GM19467 (cell line): Measurements from ENCODE around the gene CCR9.

ENCODE experiments used
- ATAC-seq: cut with Tn5 transposase; IDR thresholded peaks from one replicate; pipeline ENCODE4 v1.9.1; 2021; ENCODE audit warnings: mild to moderate bottlenecking, moderate library complexity; ENCODE audit not compliant: unreplicated experiment

The CCR9 gene

DNA sequence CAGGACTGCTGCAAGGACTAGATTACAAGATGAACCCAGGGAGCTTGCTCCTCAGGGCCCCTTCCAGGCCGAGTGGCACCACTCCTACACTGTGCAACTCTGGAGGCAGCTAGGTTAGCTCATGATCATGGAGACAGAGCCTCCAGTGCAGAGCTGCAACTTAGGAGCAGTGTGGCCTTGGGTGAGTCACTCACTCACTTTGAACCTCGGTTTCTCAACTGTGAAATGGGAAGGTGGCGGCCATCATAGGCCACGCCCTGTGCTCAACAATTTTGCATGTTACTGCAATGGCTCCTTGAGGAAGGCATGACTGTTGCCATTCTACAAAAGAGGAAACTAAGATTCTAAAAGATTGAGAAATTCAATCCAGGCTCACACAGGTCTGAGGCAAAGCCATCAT, 45.8 kb downstream of the CCR9 start:
- ATAC-seq: no peak

DNA sequence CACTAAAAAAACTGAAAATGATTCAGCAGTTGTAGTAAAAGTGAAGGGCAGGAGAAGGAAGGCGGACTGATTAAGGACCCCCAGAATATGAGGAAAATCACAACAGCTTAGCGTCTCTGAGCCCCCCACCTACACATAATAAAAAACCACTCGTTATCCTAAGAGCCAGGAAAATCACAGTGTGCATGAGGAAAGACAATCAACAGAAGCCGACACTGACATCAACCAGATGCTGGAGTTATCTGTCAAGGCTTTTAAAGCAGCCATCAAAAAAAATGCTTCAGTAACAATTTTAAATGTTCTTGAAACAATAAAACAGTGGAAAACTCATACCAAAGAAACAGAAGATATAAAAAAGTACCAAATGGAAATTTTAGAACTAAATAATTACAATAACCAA, 47.2 kb downstream of the CCR9 start:
- no peak for ATAC-seq

DNA sequence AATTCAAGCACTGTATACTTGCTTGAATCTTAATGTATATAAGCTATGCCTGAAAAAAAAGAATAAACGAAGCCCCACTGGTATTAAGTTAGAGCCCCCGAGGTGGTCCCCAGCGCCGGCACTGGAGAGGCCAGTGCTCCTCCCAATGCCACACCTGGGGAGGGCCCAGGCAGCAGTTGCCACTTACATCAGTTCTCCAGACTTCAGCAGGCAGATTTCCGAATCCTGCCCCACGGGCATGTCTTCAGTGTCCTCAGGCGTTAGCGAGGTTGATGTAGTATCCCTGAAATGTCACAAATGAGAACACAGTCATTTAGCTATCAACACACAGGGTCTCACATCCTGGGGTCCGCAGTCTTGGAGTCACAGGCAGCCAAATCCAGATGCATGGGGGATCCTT, 49.9 kb downstream of the CCR9 start:
- ATAC-seq: no peak

DNA sequence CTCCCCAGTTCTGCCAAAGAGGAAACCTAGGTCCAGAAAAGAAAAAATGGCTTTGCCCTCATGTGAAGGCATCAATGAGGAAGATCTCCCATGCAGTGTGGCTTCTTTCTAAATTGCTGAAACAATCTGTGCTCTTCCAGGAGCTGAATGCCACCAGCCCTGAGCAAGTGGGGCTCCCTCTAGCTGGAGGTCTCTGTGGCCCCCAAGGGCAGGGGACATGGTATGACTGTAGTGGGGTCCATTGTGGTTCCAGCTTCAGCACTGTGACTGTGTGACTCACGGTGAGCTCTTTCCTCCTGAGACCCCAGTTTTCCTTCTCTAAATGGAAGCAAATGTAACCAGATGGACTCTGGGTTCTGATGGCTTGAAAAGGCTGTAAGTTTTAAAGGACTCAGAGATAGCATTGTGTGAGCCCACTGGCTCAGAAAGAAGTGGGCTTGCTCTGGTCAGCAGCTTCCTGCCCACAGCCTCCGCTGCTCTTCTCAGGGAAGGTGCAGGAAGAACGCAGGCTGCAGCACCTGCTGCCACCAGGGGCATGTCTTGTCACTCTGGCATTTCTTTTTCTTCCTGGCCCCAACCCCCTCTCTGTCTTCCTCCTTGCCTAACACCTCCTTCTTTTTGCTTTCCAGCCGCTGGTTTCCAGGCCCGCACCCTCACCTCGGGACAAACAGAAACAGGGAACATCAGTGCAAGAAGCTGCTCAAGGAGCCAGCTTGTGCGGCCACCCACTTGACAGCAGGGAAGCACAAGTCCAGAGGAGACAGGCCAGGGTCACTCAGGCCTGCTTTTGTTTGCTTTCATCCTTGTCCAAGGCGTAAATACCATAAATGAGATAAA, 51.1 kb downstream of the CCR9 start:
- ATAC-seq: no peak

GRCh38 chr3:45938043-45938435, 51.7 kb downstream of the CCR9 start:
- no peak for ATAC-seq

DNA sequence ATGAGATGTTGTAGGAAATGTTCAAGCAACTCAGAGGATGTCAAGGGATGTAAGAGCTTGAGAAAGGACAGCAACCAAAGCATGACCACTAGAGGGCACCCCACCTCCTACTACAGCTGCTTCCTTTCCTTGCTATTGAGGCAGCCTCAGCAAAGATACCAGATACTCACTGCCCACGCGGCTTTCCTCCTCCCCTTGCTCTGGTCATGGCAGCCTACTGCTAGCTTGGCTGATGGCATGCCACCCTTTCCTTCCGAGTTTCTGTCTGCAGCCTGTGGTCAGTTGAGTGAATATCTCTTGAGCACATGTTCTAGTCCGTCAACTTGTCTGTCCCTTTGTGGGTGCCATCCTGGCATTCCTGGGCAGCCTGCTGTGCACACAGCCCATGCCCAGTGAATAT, 52.5 kb downstream of the CCR9 start:
- no peak for ATAC-seq

- no peak for ATAC-seq
These were observed 53.0 kb downstream of the CCR9 start for GRCh38 chr3:45939341-45939771.

- no peak for ATAC-seq
These were observed 53.8 kb downstream of the CCR9 start for GRCh38 chr3:45940004-45940780.

GRCh38 chr3:45940781-45941365, 54.5 kb downstream of the CCR9 start:
- ATAC-seq: no peak

DNA sequence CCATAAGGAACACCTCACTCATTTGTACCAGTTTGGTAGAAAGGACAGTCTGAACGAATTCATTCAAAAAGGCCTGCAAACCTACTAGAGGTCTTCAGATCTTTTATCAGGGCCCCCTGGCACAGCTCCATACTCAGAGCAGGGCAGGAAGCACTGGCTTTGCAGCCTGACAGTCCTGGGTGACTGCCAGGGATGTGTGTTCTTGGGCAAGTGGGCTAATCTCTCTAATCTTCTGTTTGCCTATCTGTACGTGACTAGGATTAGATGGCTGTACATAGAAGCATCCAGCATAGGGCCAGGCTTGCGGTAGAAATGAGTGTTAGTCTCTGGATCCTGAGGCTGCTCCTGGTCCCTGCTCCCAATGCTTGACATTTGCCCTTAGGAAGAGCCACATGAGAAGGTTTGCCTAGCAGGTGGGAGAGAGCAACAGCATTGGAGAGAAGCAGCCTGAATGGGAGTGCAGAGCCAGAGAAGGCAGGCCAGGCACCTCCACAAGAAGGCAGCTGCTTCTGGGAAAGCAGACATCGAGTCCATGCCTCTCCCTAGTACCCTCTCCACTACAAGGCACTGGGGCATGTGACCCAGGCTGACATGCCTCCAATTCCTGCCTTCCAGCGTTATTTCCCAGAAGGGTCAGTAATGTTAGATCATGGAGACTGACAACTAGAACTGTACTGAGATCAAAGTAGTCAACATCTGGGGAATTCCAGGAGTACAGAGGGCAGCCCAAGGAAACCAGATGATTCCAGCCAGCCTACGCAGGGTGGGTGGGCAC, 55.9 kb downstream of the CCR9 start:
- ATAC-seq: no peak

DNA sequence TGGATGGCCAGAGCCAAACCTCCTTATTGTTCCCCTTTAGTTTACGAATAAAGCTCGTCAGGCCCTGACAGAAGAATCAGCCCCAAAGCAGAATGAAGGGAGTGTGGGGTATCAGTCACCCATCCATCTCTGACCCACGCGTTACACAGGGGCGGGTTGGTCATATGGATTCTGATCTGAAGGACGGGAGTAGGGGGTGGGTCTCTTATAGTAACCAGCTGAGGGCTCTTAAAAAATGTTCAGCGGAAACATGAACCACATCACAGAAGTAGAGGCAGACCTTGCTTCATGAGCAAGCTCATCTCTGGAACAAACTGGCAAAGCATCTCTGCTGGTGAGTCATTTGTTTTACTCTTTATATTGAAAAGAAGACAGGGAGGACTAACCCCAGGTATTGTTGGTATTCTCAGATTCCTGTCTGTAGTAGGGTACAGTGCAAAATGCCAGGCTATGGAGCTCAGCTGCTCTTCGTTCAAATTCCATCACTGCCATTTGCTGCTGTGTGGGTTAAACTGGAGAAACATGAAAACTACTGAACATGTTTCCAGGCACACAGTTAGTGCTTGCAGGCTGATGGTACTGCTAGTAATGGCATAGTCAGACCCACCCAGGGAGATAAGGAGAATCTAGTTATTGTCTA, 57.0 kb downstream of the CCR9 start, which contains the start of gene CXCR6:
Gene CXCR6, plus strand, starts transcription at position 258 of the 640 bp plus-strand sequence. CDS start 3,018 bp downstream, outside the sequence.
- no peak for ATAC-seq

DNA sequence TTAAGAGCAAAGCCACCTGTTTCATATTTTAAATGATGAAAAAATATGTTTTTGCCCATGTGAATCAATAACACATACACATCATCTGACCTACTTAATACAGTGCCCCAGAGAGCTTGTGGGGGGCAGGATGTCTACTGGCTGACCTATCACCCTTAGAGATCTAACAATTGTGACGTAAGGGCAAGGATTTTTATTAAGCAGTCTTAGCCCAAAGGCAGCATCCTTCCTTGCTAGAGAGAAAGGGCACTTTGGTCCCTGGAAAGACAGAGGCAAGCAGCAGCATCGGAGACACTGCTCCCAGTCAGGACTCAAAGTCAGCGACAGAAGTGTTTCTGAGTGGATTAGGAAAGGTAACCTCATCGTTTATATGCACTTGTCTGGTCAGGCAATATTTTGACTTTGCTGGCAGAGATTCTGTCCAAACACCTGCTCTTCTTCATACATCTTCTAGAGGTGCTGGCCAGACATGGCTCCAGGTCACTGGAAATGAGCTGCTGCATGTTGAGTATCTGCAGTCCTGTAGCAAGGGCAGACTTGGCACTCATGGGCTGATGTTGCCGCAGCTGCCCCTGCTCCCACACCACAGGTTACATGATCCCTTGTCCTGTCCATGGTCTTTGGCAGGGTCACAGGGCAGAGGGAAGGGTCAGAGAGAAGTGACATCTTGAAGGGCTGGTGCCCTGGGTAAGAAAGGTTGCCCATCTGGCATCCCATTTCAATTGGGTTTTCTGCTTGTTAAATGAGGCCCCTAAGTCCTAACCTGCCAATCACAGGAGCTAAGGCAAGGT, 58.7 kb downstream of the CCR9 start:
- no peak for ATAC-seq

- ATAC-seq: no peak
These were observed 60.0 kb downstream of the CCR9 start for GRCh38 chr3:45946307-45946706.

DNA sequence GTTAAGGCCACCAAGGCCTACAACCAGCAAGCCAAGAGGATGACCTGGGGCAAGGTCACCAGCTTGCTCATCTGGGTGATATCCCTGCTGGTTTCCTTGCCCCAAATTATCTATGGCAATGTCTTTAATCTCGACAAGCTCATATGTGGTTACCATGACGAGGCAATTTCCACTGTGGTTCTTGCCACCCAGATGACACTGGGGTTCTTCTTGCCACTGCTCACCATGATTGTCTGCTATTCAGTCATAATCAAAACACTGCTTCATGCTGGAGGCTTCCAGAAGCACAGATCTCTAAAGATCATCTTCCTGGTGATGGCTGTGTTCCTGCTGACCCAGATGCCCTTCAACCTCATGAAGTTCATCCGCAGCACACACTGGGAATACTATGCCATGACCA, 60.5 kb downstream of the CCR9 start:
- ATAC-seq: no peak

DNA sequence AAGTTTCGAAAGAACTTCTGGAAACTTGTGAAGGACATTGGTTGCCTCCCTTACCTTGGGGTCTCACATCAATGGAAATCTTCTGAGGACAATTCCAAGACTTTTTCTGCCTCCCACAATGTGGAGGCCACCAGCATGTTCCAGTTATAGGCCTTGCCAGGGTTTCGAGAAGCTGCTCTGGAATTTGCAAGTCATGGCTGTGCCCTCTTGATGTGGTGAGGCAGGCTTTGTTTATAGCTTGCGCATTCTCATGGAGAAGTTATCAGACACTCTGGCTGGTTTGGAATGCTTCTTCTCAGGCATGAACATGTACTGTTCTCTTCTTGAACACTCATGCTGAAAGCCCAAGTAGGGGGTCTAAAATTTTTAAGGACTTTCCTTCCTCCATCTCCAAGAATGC, 61.0 kb downstream of the CCR9 start:
- ATAC-seq: no peak

DNA sequence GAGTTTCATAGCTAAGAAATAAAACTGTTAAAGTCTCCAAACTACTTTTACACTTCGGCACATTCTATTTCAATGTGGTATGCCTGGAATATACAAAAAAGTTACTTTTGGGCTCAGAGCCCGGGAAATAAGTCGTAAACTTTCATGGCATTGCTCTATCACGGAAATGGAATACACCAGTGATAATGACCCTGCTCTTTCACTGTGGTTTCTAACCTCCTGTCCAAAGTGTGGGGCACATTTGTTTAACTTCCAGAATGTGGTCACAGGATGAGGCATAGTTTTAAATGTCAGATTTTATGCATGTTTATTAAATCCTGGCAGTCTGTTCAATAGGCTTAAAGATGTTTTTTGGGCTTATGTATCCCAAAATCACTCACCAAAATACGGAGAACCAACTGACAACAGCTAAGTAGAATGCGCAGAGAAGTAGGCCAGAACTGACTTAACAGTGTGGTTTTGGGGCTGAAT, 62.0 kb downstream of the CCR9 start:
- ATAC-seq: no peak

DNA sequence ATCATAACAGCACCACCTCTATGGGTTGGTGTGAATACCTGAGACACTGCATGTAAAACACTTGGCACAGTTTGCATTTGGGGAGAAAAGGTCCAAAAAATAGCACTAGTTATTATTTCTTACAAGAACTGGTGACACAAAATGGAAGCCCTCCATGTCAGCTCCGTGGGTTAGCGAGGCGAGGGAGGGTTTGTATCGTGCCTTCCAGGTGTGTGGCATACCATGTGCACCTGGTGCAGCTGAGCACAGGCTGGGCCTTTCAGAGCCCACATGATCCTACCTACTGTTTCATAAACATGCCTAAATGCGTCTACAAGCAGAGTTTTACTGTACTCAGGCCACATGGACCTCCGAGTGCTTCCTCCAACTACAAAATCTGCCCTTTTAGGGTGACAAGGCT, 62.5 kb downstream of the CCR9 start:
- ATAC-seq: no peak

GRCh38 chr3:45949432-45949831, 63.1 kb downstream of the CCR9 start:
- ATAC-seq: no peak

DNA sequence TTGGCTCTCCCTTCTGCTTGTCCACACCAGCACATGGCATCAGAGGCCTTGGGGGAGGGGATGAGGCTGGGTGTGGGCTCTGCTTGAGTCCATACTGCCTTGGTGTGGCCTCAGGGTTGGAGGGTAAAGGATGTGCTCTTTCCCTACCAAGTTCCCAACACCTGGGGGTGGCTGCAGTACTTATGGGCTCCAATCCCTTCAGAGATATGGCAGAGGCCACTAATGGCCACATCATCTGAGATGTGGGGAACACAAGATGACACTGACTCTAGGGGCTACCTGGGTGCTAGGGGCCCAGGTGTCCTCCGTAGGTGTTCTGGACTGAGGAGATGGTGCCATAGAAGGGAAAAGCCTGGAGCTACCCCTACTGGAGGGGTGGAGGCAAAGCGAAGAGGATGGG, 63.8 kb downstream of the CCR9 start:
- ATAC-seq: no peak
